ENCODE data around the gene SHC3. TPM values are rescaled to one million over a fixed set of nuclear protein-coding genes. Genes with fewer than 3 reads are reported as not detected.

Gene SHC3
- total RNA-seq, 1 experiment from 2014 or later, result 0.27 TPM

- H3K27ac ChIP-seq (ENCODE audit: low read depth, low read length), result no peak overlapping the region
- H3K27me3 ChIP-seq (ENCODE audit: insufficient read depth, low read length), result no peaks in the 10 kb centered on the region
- no peaks in the 10 kb centered on the region for H3K36me3 ChIP-seq (ENCODE audit: control insufficient read depth in 1 of 2, insufficient read depth in 2 of 2, low read length in 2 of 2)
- ChIA-PET CTCF (no interaction called here), POLR2A (no interaction called here), RAD21 (ENCODE audit: low non-redundant PET in 1 of 2, low total read pairs in 2 of 2, uncharacterized antibody in 2 of 2, unreplicated experiment in 2 of 2) (no interaction called here)
- H3K9me2 ChIP-seq (ENCODE audit: insufficient read depth), result no peaks in the 10 kb centered on the region
- no peak overlapping the region for H3K4me2 ChIP-seq (ENCODE audit: low read length)
- H3K79me2 ChIP-seq (ENCODE audit: insufficient read depth, low read length), result no peaks in the 10 kb centered on the region
- no peak overlapping the region for H2AFZ ChIP-seq (ENCODE audit: low read depth, low read length, poor library complexity, severe bottlenecking)
- H3K4me3 ChIP-seq (replicated peaks in 1 of 2; ENCODE audit: low read depth in 1 of 2, low read length in 2 of 2), result no peak overlapping the region
- H3K9me3 ChIP-seq (ENCODE audit: control insufficient read depth in 1 of 2, insufficient read depth in 1 of 2, low read depth in 1 of 2, low read length in 2 of 2), result no peaks in the 10 kb centered on the region
- DNase-seq (ENCODE audit: low read depth, low spot score) (no peak), ATAC-seq (no peak)
- no peak for TF ChIP-seq ELF1 (IDR thresholded peaks at IDR 0.05; ENCODE audit: borderline replicate concordance, low read depth)
- no peak for TF ChIP-seq FOSL1 (IDR thresholded peaks at IDR 0.05; ENCODE audit: low read depth)
- no peak for TF ChIP-seq RAD21 (IDR thresholded peaks at IDR 0.05; ENCODE audit: low read depth)
- TF ChIP-seq ZBTB33 (IDR thresholded peaks at IDR 0.05; ENCODE audit: extremely low read depth, insufficient replicate concordance, low read length), result no peak
- no peak for TF ChIP-seq ATF3 (IDR thresholded peaks at IDR 0.05)
- TF ChIP-seq ZFX (IDR thresholded peaks at IDR 0.05), result no peak
- TF ChIP-seq TCF7L2 (IDR thresholded peaks at IDR 0.05; ENCODE audit: borderline replicate concordance, extremely low read depth, insufficient read depth, insufficient read length), result no peak
- no peak for TF ChIP-seq EGR1 (IDR thresholded peaks at IDR 0.05; ENCODE audit: low read depth)
- TF ChIP-seq ZNF274 (IDR thresholded peaks at IDR 0.05; ENCODE audit: low read depth, low read length), result no peak
- no peak for TF ChIP-seq EZH2 (IDR thresholded peaks at IDR 0.05)
- TF ChIP-seq REST (IDR thresholded peaks at IDR 0.05; ENCODE audit: low read depth), result no peak
- no peak for TF ChIP-seq SP1 (IDR thresholded peaks at IDR 0.05; ENCODE audit: low read depth)
- TF ChIP-seq CEBPB (IDR thresholded peaks at IDR 0.05; ENCODE audit: low read depth), result no peak
- no peak for TF ChIP-seq YY1 (IDR thresholded peaks at IDR 0.05; ENCODE audit: extremely low read depth, insufficient replicate concordance, low read depth, low read length)
- no peak for TF ChIP-seq EZH2phosphoT487 (IDR thresholded peaks at IDR 0.05; ENCODE audit: borderline replicate concordance)
- no peaks in the 10 kb centered on the region for H4K20me1 ChIP-seq (ENCODE audit: insufficient read depth)
- BruUV-seq (replicated peaks), result no TSS peak
- intact Hi-C loops (cut with micrococcal nuclease), result no loop called here
- H3K9ac ChIP-seq (ENCODE audit: low read length), result no peak overlapping the region
- H3K4me1 ChIP-seq (ENCODE audit: control insufficient read depth in 1 of 2, insufficient read depth in 2 of 2, low read length in 2 of 2), result no peaks in the 10 kb centered on the region
Measured at GRCh38 chr9:89166852-89167251, 11.8 kb downstream of the SHC3 start.

Measured in HCT116 (cell line).